GM19372 (cell line): ENCODE measurements around the gene RALGDS.

Source experiments
- ATAC-seq: cut with Tn5 transposase; IDR thresholded peaks from one replicate; pipeline ENCODE4 v1.9.1; 2021; ENCODE audit warnings: mild to moderate bottlenecking, low read depth, moderate library complexity; ENCODE audit not compliant: unreplicated experiment

Gene RALGDS

GRCh38 chr9:133137451-133138231 is 16.6 kb upstream of the RALGDS start:
- no peak for ATAC-seq

- no peak for ATAC-seq
These were observed 14.2 kb upstream of the RALGDS start for GRCh38 chr9:133135146-133135745.

GRCh38 chr9:133134388-133135145 is 13.5 kb upstream of the RALGDS start:
- ATAC-seq = no peak

GRCh38 chr9:133133681-133134387 is 12.8 kb upstream of the RALGDS start:
- ATAC-seq = peak; percentile 84

- ATAC-seq = no peak
These were observed 11.1 kb upstream of the RALGDS start for GRCh38 chr9:133132174-133132573.

GRCh38 chr9:133131506-133131905 is 10.5 kb upstream of the RALGDS start:
- ATAC-seq = no peak

- no peak for ATAC-seq
These were observed 9.7 kb upstream of the RALGDS start for GRCh38 chr9:133130685-133131244.

GRCh38 chr9:133129001-133129795 is 8.2 kb upstream of the RALGDS start:
- no peak for ATAC-seq

- no peak for ATAC-seq
These were observed 7.1 kb upstream of the RALGDS start for GRCh38 chr9:133128152-133128551.

GRCh38 chr9:133127340-133127981 is 6.4 kb upstream of the RALGDS start:
- no peak for ATAC-seq

- no peak for ATAC-seq
These were observed 5.8 kb upstream of the RALGDS start for GRCh38 chr9:133126697-133127339.

- ATAC-seq = no peak
These were observed 5.1 kb upstream of the RALGDS start for GRCh38 chr9:133125941-133126696.

- ATAC-seq = no peak
These were observed 3.9 kb upstream of the RALGDS start for GRCh38 chr9:133124907-133125275.

- ATAC-seq = no peak
These were observed 3.3 kb upstream of the RALGDS start for GRCh38 chr9:133124123-133124906.

GRCh38 chr9:133122935-133123611 is 2.0 kb upstream of the RALGDS start:
- no peak for ATAC-seq

GRCh38 chr9:133122605-133122934 is 1.5 kb upstream of the RALGDS start:
- ATAC-seq = no peak
